H1 (cell line): ENCODE results near the gene PTTG1IP. TPM values are rescaled to one million over a fixed set of nuclear protein-coding genes. Genes with fewer than 3 reads are reported as not detected.

Experiments
- ATF2 ChIP-seq: IDR thresholded peaks from 2 replicates; pipeline ENCODE4 v1.6.1; 2012; ENCODE audit warnings: low read length, inconsistent platforms
- CTBP2 ChIP-seq: IDR thresholded peaks from 2 replicates; pipeline ENCODE4 v1.7.0; 2011; ENCODE audit warnings: borderline replicate concordance, mild to moderate bottlenecking, moderate library complexity, mixed read lengths, low read length; ENCODE audit not compliant: insufficient read depth, insufficient read length
- HDAC6 ChIP-seq: IDR thresholded peaks from one replicate; pipeline ENCODE4 v1.7.1; 2012; ENCODE audit warnings: low read depth, mild to moderate bottlenecking, inconsistent platforms, low read length, moderate library complexity
- KDM4A ChIP-seq: IDR thresholded peaks from one replicate; pipeline ENCODE4 v1.7.1; 2012; ENCODE audit warnings: low read depth, mild to moderate bottlenecking, moderate library complexity, low read length, inconsistent platforms; ENCODE audit not compliant: severe bottlenecking
- SAP30 ChIP-seq: fragments of 300-600 bp; sonication (generic); IDR thresholded peaks from 2 replicates; pipeline ENCODE4 v1.7.1; 2012; ENCODE audit warnings: low read length, moderate library complexity, mild to moderate bottlenecking, inconsistent platforms; ENCODE audit not compliant: insufficient read depth, insufficient replicate concordance
- SIX5 ChIP-seq: IDR thresholded peaks from 2 replicates; pipeline ENCODE4 v1.6.1; 2011; ENCODE audit warnings: mild to moderate bottlenecking, low read depth, low read length
- SP1 ChIP-seq: IDR thresholded peaks from 2 replicates; pipeline ENCODE4 v1.6.1; 2011; ENCODE audit warnings: low read depth, low read length
- polyA plus RNA-seq, 7 experiments: library from polyadenylated mRNA; depleted of rRNA in 3 of 7; stranded (reverse) in 5 of 7; unstranded in 2 of 7; fragments of >200 nt in 5 of 7; fragments of 200-250 nt in 2 of 7; gene quantifications; 1 replicate in 5 of 7; 2 replicates in 1 of 7; 4 replicates in 1 of 7; pipeline versions ENCODE4 v1.2.1 to v1.2.3, GENCODE V29; 2011 to 2013; ENCODE audit warnings: missing spikeins in 2 of 7, mixed read lengths in 2 of 7
- total RNA-seq: library from RNA; stranded (reverse); fragmentation: NEBNext Ultra II Directional; extraction: Animal tissue kit (Norgen Biotek cat#: 25700); gene quantifications from 2 replicates; pipeline ENCODE4 v1.2.1, GENCODE V29; 2021

Gene PTTG1IP
- total and polyA plus RNA-seq, 2 of the 8 experiments (the other 6 are each of a cell fraction or from before 2014, with no cell fraction given), result 90.8 to 130 TPM

GRCh38 chr21:44865561-44866280 lies 7.8 kb downstream of the PTTG1IP start (continued):
- TF ChIP-seq ATF2 (no peak), HDAC6 (no peak), CTBP2 (no peak), SIX5 (no peak), SAP30 (no peak), SP1 (no peak), KDM4A (no peak)
